Gastroesophageal sphincter (tissue), 3 donors: ENCODE data around the gene UNC5A.

ENCODE experiments used
- EP300 ChIP-seq: sonication (generic); formaldehyde crosslinking; IDR thresholded peaks from one replicate; pipeline ENCODE4 v1.6.1; 2017; ENCODE audit warnings: antibody characterized with exemption, mild to moderate bottlenecking
- POLR2A ChIP-seq, 2 donors: fragments of 450-650 bp; IDR thresholded peaks; one replicate each; pipeline ENCODE4 v1.6.1; 2017; ENCODE audit warnings: antibody characterized with exemption in 2 of 2, mild to moderate bottlenecking in 2 of 2, moderate library complexity in 1 of 2
- POLR2AphosphoS5 ChIP-seq: sonication (generic); formaldehyde crosslinking; IDR thresholded peaks from one replicate; pipeline ENCODE4 v1.6.1; 2017; ENCODE audit warnings: antibody characterized with exemption
- TF ChIP-seq, protein P1 (sequence below), 4 experiments: fragments of 200-600 bp in 2 of 4; fragments of 450-650 bp in 2 of 4; sonication (generic) in 1 of 4; IDR thresholded peaks; one replicate each; pipeline ENCODE4 v1.5.1; 2017 to 2019; ENCODE audit warnings: antibody characterized with exemption in 4 of 4, mild to moderate bottlenecking in 2 of 4, moderate library complexity in 2 of 4

GRCh38 chr5:176778921-176779465 is 31.4 kb upstream of the UNC5A start:
- TF ChIP-seq, protein P1, sequence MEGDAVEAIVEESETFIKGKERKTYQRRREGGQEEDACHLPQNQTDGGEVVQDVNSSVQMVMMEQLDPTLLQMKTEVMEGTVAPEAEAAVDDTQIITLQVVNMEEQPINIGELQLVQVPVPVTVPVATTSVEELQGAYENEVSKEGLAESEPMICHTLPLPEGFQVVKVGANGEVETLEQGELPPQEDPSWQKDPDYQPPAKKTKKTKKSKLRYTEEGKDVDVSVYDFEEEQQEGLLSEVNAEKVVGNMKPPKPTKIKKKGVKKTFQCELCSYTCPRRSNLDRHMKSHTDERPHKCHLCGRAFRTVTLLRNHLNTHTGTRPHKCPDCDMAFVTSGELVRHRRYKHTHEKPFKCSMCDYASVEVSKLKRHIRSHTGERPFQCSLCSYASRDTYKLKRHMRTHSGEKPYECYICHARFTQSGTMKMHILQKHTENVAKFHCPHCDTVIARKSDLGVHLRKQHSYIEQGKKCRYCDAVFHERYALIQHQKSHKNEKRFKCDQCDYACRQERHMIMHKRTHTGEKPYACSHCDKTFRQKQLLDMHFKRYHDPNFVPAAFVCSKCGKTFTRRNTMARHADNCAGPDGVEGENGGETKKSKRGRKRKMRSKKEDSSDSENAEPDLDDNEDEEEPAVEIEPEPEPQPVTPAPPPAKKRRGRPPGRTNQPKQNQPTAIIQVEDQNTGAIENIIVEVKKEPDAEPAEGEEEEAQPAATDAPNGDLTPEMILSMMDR (IDR thresholded peaks at IDR 0.05): no peak
- TF ChIP-seq EP300 (no peak), POLR2A (IDR thresholded peaks at IDR 0.05) (no peak), POLR2AphosphoS5 (no peak)
